Heart left ventricle (tissue), 13 donors: Measurements from ENCODE around the gene BEND7.

Experiments
- CTCF ChIP-seq, 12 donors: fragments of 200-600 bp; sonication (generic) in 4 of 12; IDR thresholded peaks; one replicate each; pipeline versions ENCODE4 v1.5.0 to v1.8.0; 2018 to 2022; ENCODE audit warnings: antibody characterized with exemption in 12 of 12, mild to moderate bottlenecking in 5 of 12
- POLR2A ChIP-seq, 2 donors: fragments of 450-650 bp; IDR thresholded peaks; one replicate each; pipeline ENCODE4 v1.6.1; 2017; ENCODE audit warnings: antibody characterized with exemption in 2 of 2, mild to moderate bottlenecking in 2 of 2, moderate library complexity in 2 of 2
- donor health status: ischemic (EF 13 %, LVEDD 7.1; RV severe dilation, severe dysfunction).
- donor health status: DM: no; HTN: yes; CAD: no.
- donor health status: DM: no; HTN: no; CAD: no.
- donor health status: ischemic (EF 25% LVEDD 6.9; RV normal size, moderate dysfunction).
- donor health status: ischemic (EF 25% LVEDD 5.7; RV mildly dilated, moderate dysfunction).
- donor health status: ischemic (EF 35%, LVEDD 5.7; RV mildly dilated, moderate dysfunction).
- donor health status: nonischemic (EF 11% LVEDD 7.7; RV severe dilation, severe dysfunction).
- donor health status: DM: yes; HTN: yes; CAD: no.
- donor health status: PGD.
- donor health status: ischemic (EF 29% LVEDD 5.4; RV normal size, mild dysfunction).
- donor health status: nonischemic (EF 23%, LVEDD 6.1; RV moderate dilation, normal function).

- TF ChIP-seq POLR2A (IDR thresholded peaks at IDR 0.05) (no peak), CTCF (IDR thresholded peaks at IDR 0.05) (no peak)
Measured at GRCh38 chr10:13559124-13559700, 30.4 kb upstream of the BEND7 start.
